HG03558 (cell line): ENCODE data around the gene KAT2B.
"Not testable (repeated sequence)": the region's sequence is repeated elsewhere in the genome, so short reads cannot be mapped to it uniquely, and the experiment has no call there.

Experiments
- ATAC-seq: cut with Tn5 transposase; IDR thresholded peaks from one replicate; pipeline ENCODE4 v1.9.1; 2021; ENCODE audit warnings: moderate number of reproducible peaks; ENCODE audit not compliant: unreplicated experiment; ENCODE audit errors: extremely low read depth

The KAT2B gene

GRCh38 chr3:20039765-20040547 is at the start of gene KAT2B:
KAT2B (plus strand) TSS chr3:20040446; CDS start chr3:20040478, 32 bp downstream.
- peak; percentile 34 for ATAC-seq

GRCh38 chr3:19994796-19995195 is 45.5 kb upstream of the KAT2B start:
- ATAC-seq = no peak

GRCh38 chr3:19997502-19997901 is 42.7 kb upstream of the KAT2B start:
- no peak for ATAC-seq

GRCh38 chr3:20001932-20002331 is 38.3 kb upstream of the KAT2B start:
- ATAC-seq = no peak

- no peak for ATAC-seq
These were observed 32.3 kb upstream of the KAT2B start for GRCh38 chr3:20007960-20008359.

- no peak for ATAC-seq
These were observed 31.6 kb upstream of the KAT2B start for GRCh38 chr3:20008646-20009045.

GRCh38 chr3:20012164-20012563 is 28.1 kb upstream of the KAT2B start, which contains the start of gene PP2D1:
PP2D1 (minus strand) TSS chr3:20012264; CDS start chr3:20012072, 192 bp downstream.
- ATAC-seq = no peak

GRCh38 chr3:20013396-20013795 is 26.9 kb upstream of the KAT2B start:
- ATAC-seq = no peak

- no peak for ATAC-seq
These were observed 24.7 kb upstream of the KAT2B start for GRCh38 chr3:20015525-20015924.

- not testable (repeated sequence) for ATAC-seq
These were observed 24.2 kb upstream of the KAT2B start for GRCh38 chr3:20016076-20016475.

GRCh38 chr3:20022954-20023622 is 17.2 kb upstream of the KAT2B start:
- ATAC-seq = no peak

- no peak for ATAC-seq
These were observed 16.4 kb upstream of the KAT2B start for GRCh38 chr3:20023623-20024405.

GRCh38 chr3:20027136-20027535 is 13.1 kb upstream of the KAT2B start:
- no peak for ATAC-seq

GRCh38 chr3:20028905-20029331 is 11.3 kb upstream of the KAT2B start:
- no peak for ATAC-seq

- not testable (repeated sequence) for ATAC-seq
These were observed 8.3 kb upstream of the KAT2B start for GRCh38 chr3:20031939-20032338.

GRCh38 chr3:20035019-20035418 is 5.2 kb upstream of the KAT2B start:
- no peak for ATAC-seq

GRCh38 chr3:20037255-20037996 is 2.8 kb upstream of the KAT2B start:
- ATAC-seq = no peak

- ATAC-seq = no peak
These were observed 1.4 kb upstream of the KAT2B start for GRCh38 chr3:20038699-20039465.

- no peak for ATAC-seq
These were observed 831 bp upstream of the KAT2B start for GRCh38 chr3:20039466-20039764.
